MCF 10A (cell line): ENCODE measurements around the gene RNF41. TPM values are rescaled to one million over a fixed set of nuclear protein-coding genes. Genes with fewer than 3 reads are reported as not detected.

Experiments
- BruUV-seq: library from RNA; stranded (reverse); fragments of 400-500 nt; replicated peaks from 2 replicates; lab custom pipeline; 2021; lab: Mats Ljungman, UMichigan
- CTCF ChIA-PET: fragments of 300-600 bp; sonication (Branson Sonifier 250); formaldehyde crosslinking; extraction: SDS; loops from one replicate; lab custom pipeline; 2021; ENCODE audit warnings: antibody characterized with exemption, inconsistent platforms; lab: Yijun Ruan, JAX
- POLR2A ChIA-PET: fragments of 300-600, 350-650 bp; sonication (Branson Sonifier 250); formaldehyde crosslinking; extraction: SDS; loops from one replicate; lab custom pipeline; 2020; ENCODE audit warnings: antibody characterized with exemption, inconsistent platforms; lab: Yijun Ruan, JAX
- DNase-seq: peaks from one replicate; pipeline ENCODE4 v3.0.0-alpha.2; 2018; ENCODE audit not compliant: unreplicated experiment
- H3K27ac Mint-ChIP-seq: one replicate; pipeline ENCODE4 v1.8.0; 2022; ENCODE audit warnings: mild to moderate bottlenecking, low read depth, mixed read lengths; ENCODE audit not compliant: unreplicated experiment
- H3K27me3 Mint-ChIP-seq: one replicate; pipeline ENCODE4 v1.8.0; 2022; ENCODE audit warnings: mixed read lengths; ENCODE audit not compliant: insufficient read depth, unreplicated experiment
- H3K36me3 Mint-ChIP-seq: one replicate; pipeline ENCODE4 v1.8.0; 2022; ENCODE audit warnings: mild to moderate bottlenecking, moderate library complexity, mixed read lengths; ENCODE audit not compliant: insufficient read depth, unreplicated experiment
- H3K4me1 Mint-ChIP-seq: one replicate; pipeline ENCODE4 v1.8.0; 2022; ENCODE audit warnings: mixed read lengths; ENCODE audit not compliant: insufficient read depth, unreplicated experiment
- H3K4me3 Mint-ChIP-seq: one replicate; pipeline ENCODE4 v1.8.0; 2022; ENCODE audit warnings: mild to moderate bottlenecking, moderate library complexity, mixed read lengths; ENCODE audit not compliant: unreplicated experiment
- H3K9me3 Mint-ChIP-seq: one replicate; pipeline ENCODE4 v1.8.0; 2022; ENCODE audit warnings: mixed read lengths; ENCODE audit not compliant: unreplicated experiment
- CTCF ChIP-seq: fragments of 200-600 bp; IDR thresholded peaks from one replicate; pipeline ENCODE4 v1.8.0; 2022; ENCODE audit warnings: antibody characterized with exemption, mild to moderate bottlenecking; ENCODE audit not compliant: unreplicated experiment
- intact Hi-C: fragments of 100-400 bp; cut with micrococcal nuclease; formaldehyde crosslinking; loops from 2 replicates; pipeline ENCODE4 v1.14.1; 2022
- total RNA-seq: library from RNA; stranded (reverse); gene quantifications from 2 replicates; pipeline ENCODE4 v1.2.3, GENCODE V29; 2022

RNF41 gene
- total RNA-seq, 1 experiment from 2014 or later: 108 TPM

- peaks cover 29% of the 10 kb centered on the region for H3K4me1 Mint-ChIP-seq
- H3K9me3 Mint-ChIP-seq: no peaks in the 10 kb centered on the region
- H3K4me3 Mint-ChIP-seq: peak overlapping the region; percentile 84
- DNase-seq: peak; percentile 56
- TSS peak; percentile 19 for BruUV-seq
- H3K27me3 Mint-ChIP-seq: no peaks in the 10 kb centered on the region
- no peak for TF ChIP-seq CTCF
- ChIA-PET CTCF (interaction anchor here (0.6 to 3.5 kb wide), 27 partner anchors 8 to 208 kb away, joined by 3 to 24 read pairs (median 4); partner anchors contain the start of genes COQ10A, CS, RNF41 and RPL41), POLR2A (interaction anchor here (0.6 to 3.8 kb wide), 11 partner anchors 9 to 139 kb away, joined by 3 to 28 read pairs (median 4); partner anchors contain the start of genes CNPY2, COQ10A, CS and ESYT1)
- peaks cover 35% of the 10 kb centered on the region for H3K36me3 Mint-ChIP-seq
- peak overlapping the region; percentile 70 for H3K27ac Mint-ChIP-seq
- intact Hi-C loops: loop anchor here (1.0 to 2.0 kb wide), 2 partner anchors 67 to 138 kb away; no protein-coding TSS in a partner anchor
Observed at GRCh38 chr12:56257491-56258067, 35.9 kb upstream of the RNF41 start.

GRCh38 chr12:56257071-56257470, 35.3 kb upstream of the RNF41 start:
- Mint-ChIP-seq H3K27me3 (no peaks in the 10 kb centered on the region), H3K4me3 (peak overlapping the region; percentile 84), H3K36me3 (peaks cover 38% of the 10 kb centered on the region), H3K9me3 (no peaks in the 10 kb centered on the region), H3K4me1 (peaks cover 27% of the 10 kb centered on the region), H3K27ac (peak overlapping the region; percentile 70)
- POLR2A ChIA-PET: interaction anchor here (0.6 to 3.8 kb wide), 7 partner anchors 9 to 1264 kb away, joined by 3 to 28 read pairs (median 4); partner anchors contain the start of genes CNPY2, CS, NABP2 and RNF41
- intact Hi-C loops: loop anchor here (2.0 kb wide), 1 partner anchor 66 kb away; no protein-coding TSS in a partner anchor
- no TSS peak for BruUV-seq
- TF ChIP-seq CTCF: no peak
- DNase-seq: no peak
- CTCF ChIA-PET: interaction anchor here (0.6 to 3.5 kb wide), 16 partner anchors 14 to 208 kb away, joined by 3 to 24 read pairs (median 4); partner anchors contain the start of genes RNF41, RPL41 and ZC3H10

- Mint-ChIP-seq H3K9me3 (no peaks in the 10 kb centered on the region), H3K27ac (peak overlapping the region; percentile 8), H3K4me1 (peaks cover 21% of the 10 kb centered on the region), H3K36me3 (peaks cover 44% of the 10 kb centered on the region), H3K27me3 (no peaks in the 10 kb centered on the region), H3K4me3 (peak overlapping the region; percentile 84)
- intact Hi-C loops: loop anchor here (2.0 kb wide), 1 partner anchor 66 kb away; no protein-coding TSS in a partner anchor
- BruUV-seq: no TSS peak
- DNase-seq: peak; percentile 38
- ChIA-PET POLR2A (interaction anchor here (0.6 to 3.8 kb wide), 7 partner anchors 10 to 1265 kb away, joined by 3 to 28 read pairs (median 4); partner anchors contain the start of genes CNPY2, CS, NABP2 and RNF41), CTCF (interaction anchor here (0.6 to 3.5 kb wide), 13 partner anchors 10 to 208 kb away, joined by 3 to 24 read pairs (median 4); partner anchors contain the start of genes COQ10A, RNF41, RPL41 and ZC3H10)
- TF ChIP-seq CTCF: no peak
Observed at GRCh38 chr12:56256326-56256960, 34.7 kb upstream of the RNF41 start.

- Mint-ChIP-seq H3K27me3 (no peaks in the 10 kb centered on the region), H3K27ac (peak overlapping the region; percentile 8), H3K9me3 (no peaks in the 10 kb centered on the region), H3K36me3 (peaks cover 50% of the 10 kb centered on the region), H3K4me3 (no peak overlapping the region), H3K4me1 (peaks cover 14% of the 10 kb centered on the region)
- no peak for DNase-seq
- POLR2A ChIA-PET: interaction anchor here (3.8 kb wide), 1 partner anchor 33 kb away, joined by 28 read pairs; the partner anchor contains the start of genes NABP2 and RNF41
- no TSS peak for BruUV-seq
- CTCF ChIA-PET: interaction anchor here (0.5 to 3.5 kb wide), 4 partner anchors 11 to 138 kb away, joined by 3 to 24 read pairs (median 8); partner anchors contain the start of genes COQ10A, RNF41, RPL41 and ZC3H10
- no peak for TF ChIP-seq CTCF
- intact Hi-C loops: loop anchor here (2.0 kb wide), 1 partner anchor 65 kb away; no protein-coding TSS in a partner anchor
Observed at GRCh38 chr12:56255671-56256070, 33.9 kb upstream of the RNF41 start.
